ES-I3 (cell line): ENCODE results near the gene ADRM1.

Source experiments
- H3K36me3 ChIP-seq: 2 replicates; pipeline ENCODE4 v1.6.1; 2013; ENCODE audit warnings: mild to moderate bottlenecking, low read length, control low read depth, moderate library complexity; ENCODE audit not compliant: insufficient read depth
- H3K4me1 ChIP-seq: 2 replicates; pipeline ENCODE4 v1.6.1; 2013; ENCODE audit warnings: mild to moderate bottlenecking, control low read depth, low read length; ENCODE audit not compliant: insufficient read depth
- H3K9ac ChIP-seq: 2 replicates; pipeline ENCODE4 v1.6.1; 2013; ENCODE audit warnings: low read depth, mild to moderate bottlenecking, low read length, moderate library complexity
- H3K9me3 ChIP-seq: 2 replicates; pipeline ENCODE4 v1.6.1; 2013; ENCODE audit warnings: mild to moderate bottlenecking, low read length, moderate library complexity; ENCODE audit not compliant: control insufficient read depth, insufficient read depth

Gene ADRM1

GRCh38 chr20:62302341-62303061 lies at the start of gene ADRM1:
Gene ADRM1, plus strand, starts transcription at chr20:62302997. Its CDS starts 572 bp downstream, at chr20:62303569.
- Histone ChIP-seq H3K9me3 (no peaks in the 10 kb centered on the region), H3K36me3 (peaks cover 14% of the 10 kb centered on the region)

GRCh38 chr20:62253398-62253797 lies 49.4 kb upstream of the ADRM1 start:
- H3K36me3 ChIP-seq, result 0 out of 2 replicates have a peak, but pooled peaks cover 5% of the 10 kb centered on the region
- no peaks in the 10 kb centered on the region for H3K9me3 ChIP-seq
- 0 out of 2 replicates have a peak, but pooled peaks cover 4% of the 10 kb centered on the region for H3K4me1 ChIP-seq
- H3K9ac ChIP-seq, result no peak overlapping the region

More at GRCh38 chr20:62302341-62303061, at the start of gene ADRM1:
- Histone ChIP-seq H3K4me1 (no peaks in the 10 kb centered on the region; the same call in 1 of the 2 replicates), H3K9ac (peak within 1 kb of the TSS; percentile 86)

GRCh38 chr20:62254021-62254724 lies 48.6 kb upstream of the ADRM1 start:
- no peak overlapping the region for H3K9ac ChIP-seq
- H3K4me1 ChIP-seq, result 0 out of 2 replicates have a peak, but pooled peaks cover 4% of the 10 kb centered on the region
- H3K36me3 ChIP-seq, result 0 out of 2 replicates have a peak, but pooled peaks cover 5% of the 10 kb centered on the region
- H3K9me3 ChIP-seq, result no peaks in the 10 kb centered on the region

GRCh38 chr20:62255976-62256375 lies 46.8 kb upstream of the ADRM1 start:
- no peak overlapping the region for H3K9ac ChIP-seq
- H3K36me3 ChIP-seq, result 0 out of 2 replicates have a peak, but pooled peaks cover 5% of the 10 kb centered on the region
- no peaks in the 10 kb centered on the region for H3K9me3 ChIP-seq
- 0 out of 2 replicates have a peak, but pooled peaks cover 4% of the 10 kb centered on the region for H3K4me1 ChIP-seq

GRCh38 chr20:62258499-62259293 lies 44.1 kb upstream of the ADRM1 start:
- 0 out of 2 replicates have a peak, but pooled peaks cover 4% of the 10 kb centered on the region for H3K4me1 ChIP-seq

GRCh38 chr20:62259294-62259565 lies 43.6 kb upstream of the ADRM1 start:
- Histone ChIP-seq H3K9ac (no peak overlapping the region), H3K4me1 (0 out of 2 replicates have a peak, but pooled peaks cover under 1% of the 10 kb centered on the region), H3K36me3 (peaks cover 9% of the 10 kb centered on the region; the same call in 1 of the 2 replicates), H3K9me3 (no peaks in the 10 kb centered on the region)

More at GRCh38 chr20:62258499-62259293, 44.1 kb upstream of the ADRM1 start:
- Histone ChIP-seq H3K36me3 (peaks cover 9% of the 10 kb centered on the region; the same call in 1 of the 2 replicates), H3K9me3 (no peaks in the 10 kb centered on the region), H3K9ac (no peak overlapping the region)

- Histone ChIP-seq H3K4me1 (no peaks in the 10 kb centered on the region), H3K9ac (no peak overlapping the region), H3K9me3 (peaks cover 8% of the 10 kb centered on the region; the same call in 1 of the 2 replicates), H3K36me3 (peaks cover 4% of the 10 kb centered on the region; the same call in 1 of the 2 replicates)
Observed at GRCh38 chr20:62262064-62262463, 40.7 kb upstream of the ADRM1 start.

- H3K4me1 ChIP-seq, result no peaks in the 10 kb centered on the region
- peaks cover 4% of the 10 kb centered on the region; the same call in 1 of the 2 replicates for H3K36me3 ChIP-seq
- no peak overlapping the region for H3K9ac ChIP-seq
- H3K9me3 ChIP-seq, result peaks cover 8% of the 10 kb centered on the region; the same call in 1 of the 2 replicates
Observed at GRCh38 chr20:62263396-62263795, 39.4 kb upstream of the ADRM1 start.

GRCh38 chr20:62265365-62265764 lies 37.4 kb upstream of the ADRM1 start:
- Histone ChIP-seq H3K4me1 (no peaks in the 10 kb centered on the region), H3K9ac (no peak overlapping the region), H3K36me3 (peaks cover 4% of the 10 kb centered on the region; the same call in 1 of the 2 replicates)

GRCh38 chr20:62266340-62266739 lies 36.5 kb upstream of the ADRM1 start:
- no peaks in the 10 kb centered on the region for H3K4me1 ChIP-seq
- H3K9ac ChIP-seq, result no peak overlapping the region
- peaks cover 8% of the 10 kb centered on the region; the same call in 1 of the 2 replicates for H3K9me3 ChIP-seq
- peaks cover 4% of the 10 kb centered on the region; the same call in 1 of the 2 replicates for H3K36me3 ChIP-seq

More at GRCh38 chr20:62265365-62265764, 37.4 kb upstream of the ADRM1 start:
- peaks cover 8% of the 10 kb centered on the region; the same call in 1 of the 2 replicates for H3K9me3 ChIP-seq

- no peak overlapping the region for H3K9ac ChIP-seq
- peaks cover 8% of the 10 kb centered on the region; the same call in 1 of the 2 replicates for H3K9me3 ChIP-seq
- peaks cover 4% of the 10 kb centered on the region; the same call in 1 of the 2 replicates for H3K36me3 ChIP-seq
- no peaks in the 10 kb centered on the region for H3K4me1 ChIP-seq
Observed at GRCh38 chr20:62266851-62267250, 35.9 kb upstream of the ADRM1 start.

- Histone ChIP-seq H3K36me3 (no peaks in the 10 kb centered on the region; the same call in 1 of the 2 replicates), H3K4me1 (no peaks in the 10 kb centered on the region), H3K9me3 (peaks cover 8% of the 10 kb centered on the region; the same call in 1 of the 2 replicates), H3K9ac (no peak overlapping the region)
Observed at GRCh38 chr20:62267543-62267942, 35.3 kb upstream of the ADRM1 start.

- no peak overlapping the region for H3K9ac ChIP-seq
- H3K4me1 ChIP-seq, result no peaks in the 10 kb centered on the region
- peaks cover 8% of the 10 kb centered on the region; the same call in 1 of the 2 replicates for H3K9me3 ChIP-seq
- H3K36me3 ChIP-seq, result peaks cover 5% of the 10 kb centered on the region
Observed at GRCh38 chr20:62268228-62268900, 34.4 kb upstream of the ADRM1 start.
